Astrocyte of the spinal cord (primary cell): ENCODE results near the gene GALNT17.

Source experiments
- DNase-seq: peaks from one replicate; pipeline ENCODE4 v3.0.0; 2011; ENCODE audit warnings: low read depth, low spot score
- H3K4me3 ChIP-seq: 2 replicates; pipeline ENCODE4 v1.5.1; 2011; ENCODE audit warnings: low read depth, mild to moderate bottlenecking, low read length, moderate library complexity
- in situ Hi-C: cut with HindIII; loops from 2 replicates; pipeline ENCODE4 v1.10.0; 2017; ENCODE audit warnings: low sequenced_read_pairs
- TF ChIP-seq, protein P1 (sequence below): IDR thresholded peaks from 2 replicates; pipeline ENCODE4 v1.5.1; 2012; ENCODE audit warnings: low read depth, mild to moderate bottlenecking, low read length, inconsistent platforms

The GALNT17 gene

DNA sequence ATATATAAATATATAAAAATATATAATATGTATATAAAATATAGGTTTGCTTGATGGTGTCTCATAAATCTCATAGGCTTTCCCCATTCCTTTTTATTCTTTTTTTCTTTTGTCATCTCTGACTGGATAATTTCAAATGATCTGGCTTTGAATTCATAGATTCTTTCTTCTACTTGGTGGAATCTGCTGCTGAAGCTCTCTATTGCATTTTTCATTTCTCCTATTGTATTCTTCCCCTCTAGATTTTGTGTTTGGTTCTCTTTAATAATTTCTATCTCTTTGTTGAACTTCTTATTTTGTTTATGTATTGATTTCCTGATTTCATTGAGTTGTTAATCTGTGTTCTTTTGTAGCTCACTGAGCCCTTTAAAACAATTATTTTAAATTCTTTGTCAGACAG is 629.4 kb downstream of the GALNT17 start:
- in situ Hi-C loops = no loop called here

More for the DNA sequence above, 629.4 kb downstream of the GALNT17 start:
- no peak for DNase-seq
- H3K4me3 ChIP-seq = no peak overlapping the region
- TF ChIP-seq, protein P1, sequence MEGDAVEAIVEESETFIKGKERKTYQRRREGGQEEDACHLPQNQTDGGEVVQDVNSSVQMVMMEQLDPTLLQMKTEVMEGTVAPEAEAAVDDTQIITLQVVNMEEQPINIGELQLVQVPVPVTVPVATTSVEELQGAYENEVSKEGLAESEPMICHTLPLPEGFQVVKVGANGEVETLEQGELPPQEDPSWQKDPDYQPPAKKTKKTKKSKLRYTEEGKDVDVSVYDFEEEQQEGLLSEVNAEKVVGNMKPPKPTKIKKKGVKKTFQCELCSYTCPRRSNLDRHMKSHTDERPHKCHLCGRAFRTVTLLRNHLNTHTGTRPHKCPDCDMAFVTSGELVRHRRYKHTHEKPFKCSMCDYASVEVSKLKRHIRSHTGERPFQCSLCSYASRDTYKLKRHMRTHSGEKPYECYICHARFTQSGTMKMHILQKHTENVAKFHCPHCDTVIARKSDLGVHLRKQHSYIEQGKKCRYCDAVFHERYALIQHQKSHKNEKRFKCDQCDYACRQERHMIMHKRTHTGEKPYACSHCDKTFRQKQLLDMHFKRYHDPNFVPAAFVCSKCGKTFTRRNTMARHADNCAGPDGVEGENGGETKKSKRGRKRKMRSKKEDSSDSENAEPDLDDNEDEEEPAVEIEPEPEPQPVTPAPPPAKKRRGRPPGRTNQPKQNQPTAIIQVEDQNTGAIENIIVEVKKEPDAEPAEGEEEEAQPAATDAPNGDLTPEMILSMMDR = no peak
